GM12878 (cell line): ENCODE data around the gene SPHKAP. TPM values are rescaled to one million over a fixed set of nuclear protein-coding genes. Genes with fewer than 3 reads are reported as not detected.

Experiments used
- ATAC-seq: fragments of 200-7000 bp; cut with Tn5 transposase; 3 replicates; pipeline ENCODE4 v1.9.1; 2020; ENCODE audit warnings: mild to moderate bottlenecking, moderate library complexity
- BruUV-seq: library from RNA; stranded (reverse); fragments of 400-500 nt; replicated peaks from 2 replicates; lab custom pipeline; 2021; lab: Mats Ljungman, UMichigan
- CTCF ChIA-PET: fragments of 300-600 bp; sonication (Branson Sonifier 250); formaldehyde crosslinking; extraction: SDS; loops from one replicate; lab custom pipeline; 2021; ENCODE audit warnings: inconsistent platforms; lab: Yijun Ruan, JAX
- POLR2A ChIA-PET: fragments of 350-600 bp; formaldehyde crosslinking; extraction: SDS; loops from one replicate; lab custom pipeline; 2021; ENCODE audit warnings: inconsistent platforms; lab: Charles Lee
- RAD21 ChIA-PET: fragments of 300-600 bp; sonication (Branson Sonifier 250); formaldehyde crosslinking; loops from one replicate; lab custom pipeline; 2023; ENCODE audit warnings: antibody characterized with exemption; ENCODE audit not compliant: unreplicated experiment; lab: Charles Lee
- SMC1A ChIA-PET: fragments of 300-600 bp; sonication (Branson Sonifier 250); formaldehyde crosslinking; loops from one replicate; lab custom pipeline; 2023; ENCODE audit not compliant: unreplicated experiment, uncharacterized antibody; lab: Charles Lee
- DNase-seq: peaks from one replicate; pipeline ENCODE4 v3.0.0-alpha.2; 2011; ENCODE audit warnings: low read depth, low spot score
- FAIRE-seq: peaks from 3 replicates; lab custom pipeline; 2011; peaks lifted over from hg19 to GRCh38; lab: Jason Lieb, UNC
- H2AFZ ChIP-seq: 2 replicates; pipeline ENCODE4 v1.6.0; 2011; ENCODE audit warnings: low read depth, low read length, control low read depth; ENCODE audit not compliant: control insufficient read depth
- H3K27ac ChIP-seq: 2 replicates; pipeline ENCODE4 v1.5.1; 2011; ENCODE audit warnings: control low read depth; ENCODE audit not compliant: control insufficient read depth, insufficient read depth
- H3K27me3 ChIP-seq, 2 experiments: replicated peaks in 1 of 2; 2 replicates each; pipeline versions ENCODE4 v1.6.0 to v1.6.1; 2011; ENCODE audit warnings: low read length in 1 of 2; ENCODE audit not compliant: control insufficient read depth in 2 of 2, insufficient read depth in 2 of 2
- H3K36me3 ChIP-seq, 2 experiments: 2 replicates each; pipeline ENCODE4 v1.5.1; 2011; ENCODE audit warnings: low read length in 1 of 2; ENCODE audit not compliant: control insufficient read depth in 2 of 2, insufficient read depth in 2 of 2
- H3K4me1 ChIP-seq: 2 replicates; pipeline ENCODE4 v1.6.1; 2011; ENCODE audit warnings: mild to moderate bottlenecking, low read length, moderate library complexity, mixed read lengths; ENCODE audit not compliant: control insufficient read depth, insufficient read depth
- H3K4me2 ChIP-seq: 2 replicates; pipeline ENCODE4 v1.6.0; 2011; ENCODE audit warnings: control low read depth; ENCODE audit not compliant: control insufficient read depth, insufficient read depth
- H3K4me3 ChIP-seq: fragments of 200-600 bp; sonication (generic); 2 replicates; pipeline ENCODE4 v1.5.1; 2016
- H3K79me2 ChIP-seq: 2 replicates; pipeline ENCODE4 v1.6.0; 2011; ENCODE audit warnings: low read length; ENCODE audit not compliant: control insufficient read depth, insufficient read depth
- H3K9ac ChIP-seq: 2 replicates; pipeline ENCODE4 v1.8.0; 2011; ENCODE audit warnings: low read length, control low read depth, mixed read lengths; ENCODE audit not compliant: control insufficient read depth, insufficient read depth
- H3K9me3 ChIP-seq: replicated peaks from 3 replicates; pipeline ENCODE4 v1.5.1; 2011; ENCODE audit warnings: mild to moderate bottlenecking, low read length; ENCODE audit not compliant: control insufficient read depth, insufficient read depth
- H4K20me1 ChIP-seq: 2 replicates; pipeline ENCODE4 v1.6.0; 2011; ENCODE audit not compliant: control insufficient read depth, insufficient read depth
- CEBPZ ChIP-seq: fragments of 150-350 bp; IDR thresholded peaks from 2 replicates; pipeline ENCODE4 v1.6.1; 2016; ENCODE audit warnings: low read depth, low read length
- DPF2 ChIP-seq: fragments of 450-650 bp; IDR thresholded peaks from 2 replicates; pipeline ENCODE4 v1.6.1; 2017; ENCODE audit warnings: mild to moderate bottlenecking
- HCFC1 ChIP-seq: fragments of 150-350 bp; IDR thresholded peaks from 2 replicates; pipeline ENCODE4 v1.6.1; 2014; ENCODE audit warnings: low read length
- MXI1 ChIP-seq: fragments of 150-350 bp; IDR thresholded peaks from 2 replicates; pipeline ENCODE4 v1.6.1; 2011; ENCODE audit warnings: low read depth, mild to moderate bottlenecking, inconsistent platforms, low read length, improper control_type of control experiment
- NR2C1 ChIP-seq: fragments of 450-650 bp; IDR thresholded peaks from 2 replicates; pipeline ENCODE4 v1.6.1; 2017; ENCODE audit warnings: antibody characterized with exemption, mild to moderate bottlenecking, moderate library complexity
- NR2F1 ChIP-seq: fragments of 450-650 bp; conservative IDR thresholded peaks from 2 replicates; pipeline ENCODE4 v1.6.1; 2017; ENCODE audit warnings: mild to moderate bottlenecking
- PKNOX1 ChIP-seq: fragments of 450-650 bp; IDR thresholded peaks from 2 replicates; pipeline ENCODE4 v1.6.1; 2016; ENCODE audit warnings: mild to moderate bottlenecking
- RAD21 ChIP-seq: IDR thresholded peaks from 2 replicates; pipeline ENCODE4 v1.6.1; 2011; ENCODE audit warnings: mild to moderate bottlenecking, low read depth, low read length, moderate library complexity; ENCODE audit not compliant: insufficient read depth
- SP1 ChIP-seq: IDR thresholded peaks from one replicate; pipeline ENCODE4 v1.6.1; 2011; ENCODE audit warnings: low read depth, low read length
- SRF ChIP-seq, 2 experiments: IDR thresholded peaks; 2 replicates each; pipeline ENCODE4 v1.6.1; 2011; ENCODE audit warnings: low read depth in 2 of 2, low read length in 2 of 2, mild to moderate bottlenecking in 1 of 2, moderate library complexity in 1 of 2
- WGBS: methylation state at CpG from one replicate; pipeline ENCODE4 v1.1.6; 2016; ENCODE audit warnings: low lambda C conversion rate; ENCODE audit not compliant: insufficient replicate concordance, insufficient coverage; ENCODE audit errors: missing lambda C conversion rate; 5-methylcytosine and 5-hydroxymethylcytosine counted together
- in situ Hi-C: fragments of 300-500 bp; cut with MboI; formaldehyde crosslinking; loops from 9 replicates; pipeline ENCODE4 v1.14.3; 2018; ENCODE audit warnings: mixed read lengths
- intact Hi-C: fragments of 100-400 bp; cut with micrococcal nuclease; formaldehyde crosslinking; loops from one replicate; pipeline ENCODE4 v1.14.2; 2022; ENCODE audit not compliant: unreplicated experiment
- polyA plus RNA-seq, 11 experiments: library from polyadenylated mRNA; depleted of rRNA in 4 of 11; unstranded in 6 of 11; stranded (reverse) in 5 of 11; fragments of >200 nt; fragmentation: Nextera tagmentation in 4 of 11; fragmentation: Illumina TruSeq in 1 of 11; extraction: Ambion mirVana in 4 of 11; extraction: Trizol in 1 of 11; gene quantifications; 1 replicate in 1 of 11; 2 replicates in 10 of 11; pipeline versions ENCODE4 v1.2.1 to v1.2.3, GENCODE V29; 2011 to 2016; ENCODE audit warnings: inconsistent platforms in 2 of 11, missing spikeins in 2 of 11, low read depth in 1 of 11
- total RNA-seq, 4 experiments: library from RNA; depleted of rRNA in 3 of 4; stranded (reverse); fragments of >200 nt in 3 of 4; fragmentation: Illumina TruSeq in 1 of 4; extraction: Trizol in 1 of 4; gene quantifications; 2 replicates each; pipeline versions ENCODE4 v1.2.1 to v1.2.3, GENCODE V29; 2013 to 2021
- TF ChIP-seq, protein P1 (sequence below): fragments of 450-650 bp; formaldehyde crosslinking; IDR thresholded peaks from 2 replicates; pipeline ENCODE4 v1.5.0; 2022; ENCODE audit warnings: mild to moderate bottlenecking, missing genetic modification characterization

SPHKAP gene
- total and polyA plus RNA-seq, 10 of the 15 experiments (the other 5 are each of a cell fraction or from before 2014, with no cell fraction given), result 0.03 TPM; not detected in 9

- TF ChIP-seq, protein P1, sequence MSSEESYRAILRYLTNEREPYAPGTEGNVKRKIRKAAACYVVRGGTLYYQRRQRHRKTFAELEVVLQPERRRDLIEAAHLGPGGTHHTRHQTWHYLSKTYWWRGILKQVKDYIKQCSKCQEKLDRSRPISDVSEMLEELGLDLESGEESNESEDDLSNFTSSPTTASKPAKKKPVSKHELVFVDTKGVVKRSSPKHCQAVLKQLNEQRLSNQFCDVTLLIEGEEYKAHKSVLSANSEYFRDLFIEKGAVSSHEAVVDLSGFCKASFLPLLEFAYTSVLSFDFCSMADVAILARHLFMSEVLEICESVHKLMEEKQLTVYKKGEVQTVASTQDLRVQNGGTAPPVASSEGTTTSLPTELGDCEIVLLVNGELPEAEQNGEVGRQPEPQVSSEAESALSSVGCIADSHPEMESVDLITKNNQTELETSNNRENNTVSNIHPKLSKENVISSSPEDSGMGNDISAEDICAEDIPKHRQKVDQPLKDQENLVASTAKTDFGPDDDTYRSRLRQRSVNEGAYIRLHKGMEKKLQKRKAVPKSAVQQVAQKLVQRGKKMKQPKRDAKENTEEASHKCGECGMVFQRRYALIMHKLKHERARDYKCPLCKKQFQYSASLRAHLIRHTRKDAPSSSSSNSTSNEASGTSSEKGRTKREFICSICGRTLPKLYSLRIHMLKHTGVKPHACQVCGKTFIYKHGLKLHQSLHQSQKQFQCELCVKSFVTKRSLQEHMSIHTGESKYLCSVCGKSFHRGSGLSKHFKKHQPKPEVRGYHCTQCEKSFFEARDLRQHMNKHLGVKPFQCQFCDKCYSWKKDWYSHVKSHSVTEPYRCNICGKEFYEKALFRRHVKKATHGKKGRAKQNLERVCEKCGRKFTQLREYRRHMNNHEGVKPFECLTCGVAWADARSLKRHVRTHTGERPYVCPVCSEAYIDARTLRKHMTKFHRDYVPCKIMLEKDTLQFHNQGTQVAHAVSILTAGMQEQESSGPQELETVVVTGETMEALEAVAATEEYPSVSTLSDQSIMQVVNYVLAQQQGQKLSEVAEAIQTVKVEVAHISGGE (CRISPR knock-in tag), result no peak
- no peak for TF ChIP-seq NR2C1
Observed at GRCh38 chr2:227996366-227996765, 185.1 kb downstream of the SPHKAP start (continued).

DNA sequence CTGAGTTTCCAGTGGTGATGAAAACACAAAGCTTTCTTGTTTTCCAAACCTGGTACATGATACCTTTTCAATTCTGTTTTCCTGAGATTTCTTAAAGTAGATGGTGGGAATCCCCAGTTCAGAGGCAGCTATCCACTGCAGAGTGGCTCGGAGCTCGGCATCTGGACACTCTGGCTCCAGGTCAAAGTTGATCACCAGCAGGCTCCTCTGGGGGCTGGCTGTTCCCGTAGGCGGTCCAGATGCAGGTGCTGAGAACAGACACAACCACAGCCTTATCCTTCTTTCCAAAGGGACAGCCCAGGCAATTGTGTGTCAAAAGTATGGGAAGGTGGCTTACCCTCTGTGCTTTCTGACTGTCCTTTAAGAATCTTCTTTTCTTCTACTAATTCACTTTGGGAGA is 190.6 kb downstream of the SPHKAP start:
- ChIA-PET CTCF (no interaction called here), RAD21 (no interaction called here), SMC1A (interaction anchor here (1.3 kb wide), 1 partner anchor 13 kb away, joined by 3 read pairs; no protein-coding TSS in a partner anchor), POLR2A (no interaction called here)
- Histone ChIP-seq H3K4me2 (no peak overlapping the region), H3K27me3 (no peaks in the 10 kb centered on the region), H2AFZ (no peak overlapping the region), H3K9ac (no peak overlapping the region), H3K4me1 (no peaks in the 10 kb centered on the region), H3K4me3 (no peak overlapping the region), H4K20me1 (no peaks in the 10 kb centered on the region), H3K27ac (no peak overlapping the region), H3K9me3 (no peaks in the 10 kb centered on the region), H3K36me3 (no peaks in the 10 kb centered on the region), H3K79me2 (no peaks in the 10 kb centered on the region)
- ATAC-seq (no peak), FAIRE-seq (no peak), DNase-seq (no peak)
- TF ChIP-seq CEBPZ, result no peak
- no peak for TF ChIP-seq HCFC1
- no peak for TF ChIP-seq PKNOX1
- no peak for TF ChIP-seq NR2F1
- no peak for TF ChIP-seq SP1
- no peak for TF ChIP-seq DPF2
- TF ChIP-seq RAD21, result no peak
- no peak for TF ChIP-seq MXI1
- TF ChIP-seq SRF (IDR thresholded peaks at IDR 0.05; ENCODE audit: low read depth in 2 of 2, low read length in 2 of 2), result no peak
- in situ Hi-C loops, result no loop called here
- BruUV-seq, result no TSS peak
- intact Hi-C loops, result no loop called here
- 26% methylated on average over 4 of the region's 4 CpGs for WGBS
